ENCODE results near the gene MATN1.

Gene MATN1

GRCh38 chr1:30745834-30746208 is 22.4 kb upstream of the MATN1 start:
- in situ Hi-C loops (cut with HindIII; ENCODE audit: low sequenced_read_pairs) = no loop called here

DNA sequence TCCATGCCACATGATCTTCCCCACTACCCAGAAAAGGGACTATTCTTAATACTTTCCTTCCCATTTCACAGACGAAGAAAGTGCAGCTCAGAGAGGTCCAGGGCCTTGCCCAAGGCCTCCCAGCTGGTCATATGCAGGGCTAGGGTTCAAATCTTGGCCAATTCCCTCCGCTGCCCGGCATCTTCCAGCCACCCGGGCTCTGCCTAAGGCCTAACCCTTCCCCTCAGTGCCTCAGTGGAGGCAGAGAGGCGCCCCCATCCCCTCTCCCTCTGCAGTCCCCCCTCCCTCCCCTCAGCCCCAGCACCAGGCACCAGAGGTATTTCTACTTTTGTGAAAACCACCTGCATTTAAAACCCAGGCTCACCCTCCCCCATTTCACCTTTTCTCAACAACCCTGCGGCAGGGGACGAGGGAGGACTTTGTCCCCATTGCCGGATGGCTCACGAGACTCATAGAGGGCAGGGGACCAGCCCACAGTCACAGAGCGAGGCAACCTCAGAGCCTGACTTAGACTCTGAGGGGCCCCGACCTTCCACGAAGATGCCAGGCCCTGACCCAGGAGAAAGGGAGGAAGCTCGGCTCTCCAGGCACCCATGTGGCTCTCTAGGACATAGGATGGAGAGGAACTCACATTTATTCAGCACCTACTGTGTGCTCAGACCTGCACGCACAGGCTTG is 21.9 kb upstream of the MATN1 start:
- in situ Hi-C loops (cut with HindIII; ENCODE audit: low sequenced_read_pairs) = no loop called here

- in situ Hi-C loops (cut with HindIII; ENCODE audit: low sequenced_read_pairs) = no loop called here
Observed at GRCh38 chr1:30744060-30744756, 20.8 kb upstream of the MATN1 start.

- in situ Hi-C loops (cut with HindIII; ENCODE audit: low sequenced_read_pairs) = no loop called here
Observed at GRCh38 chr1:30743584-30744059, 20.2 kb upstream of the MATN1 start.

DNA sequence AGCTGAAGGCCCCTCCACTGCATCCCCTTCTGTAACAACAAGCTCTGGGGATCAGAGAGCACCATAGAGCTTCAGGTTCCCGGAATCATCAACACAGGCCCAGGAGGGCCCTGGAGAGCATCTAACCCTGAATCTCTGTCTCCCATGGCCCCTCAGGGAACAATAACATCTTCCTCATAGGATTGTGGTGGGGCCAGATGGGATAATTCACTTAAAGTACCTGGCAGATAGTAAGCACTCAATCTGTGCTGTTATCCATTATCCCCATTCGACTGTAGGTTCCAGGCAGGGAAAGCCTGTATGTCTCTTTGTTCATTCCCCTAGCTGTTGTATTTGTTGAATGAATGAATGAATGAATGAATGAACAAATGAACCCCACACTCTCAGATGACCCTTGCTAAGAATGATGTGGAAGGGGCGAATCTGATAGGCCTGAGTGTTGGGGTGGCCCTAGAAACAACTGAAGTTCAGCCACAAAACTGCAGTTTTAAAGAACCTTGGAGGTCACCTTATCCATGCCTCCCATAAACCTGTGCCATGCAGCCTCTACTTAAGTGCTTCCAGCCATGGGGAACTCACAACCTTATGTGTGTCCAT is 19.7 kb upstream of the MATN1 start:
- in situ Hi-C loops (cut with HindIII; ENCODE audit: low sequenced_read_pairs) = no loop called here

- in situ Hi-C loops (cut with HindIII; ENCODE audit: low sequenced_read_pairs) = no loop called here
Observed at GRCh38 chr1:30742300-30742962, 19.0 kb upstream of the MATN1 start.

GRCh38 chr1:30741239-30741894 is 18.0 kb upstream of the MATN1 start:
- in situ Hi-C loops (cut with HindIII; ENCODE audit: low sequenced_read_pairs) = no loop called here

DNA sequence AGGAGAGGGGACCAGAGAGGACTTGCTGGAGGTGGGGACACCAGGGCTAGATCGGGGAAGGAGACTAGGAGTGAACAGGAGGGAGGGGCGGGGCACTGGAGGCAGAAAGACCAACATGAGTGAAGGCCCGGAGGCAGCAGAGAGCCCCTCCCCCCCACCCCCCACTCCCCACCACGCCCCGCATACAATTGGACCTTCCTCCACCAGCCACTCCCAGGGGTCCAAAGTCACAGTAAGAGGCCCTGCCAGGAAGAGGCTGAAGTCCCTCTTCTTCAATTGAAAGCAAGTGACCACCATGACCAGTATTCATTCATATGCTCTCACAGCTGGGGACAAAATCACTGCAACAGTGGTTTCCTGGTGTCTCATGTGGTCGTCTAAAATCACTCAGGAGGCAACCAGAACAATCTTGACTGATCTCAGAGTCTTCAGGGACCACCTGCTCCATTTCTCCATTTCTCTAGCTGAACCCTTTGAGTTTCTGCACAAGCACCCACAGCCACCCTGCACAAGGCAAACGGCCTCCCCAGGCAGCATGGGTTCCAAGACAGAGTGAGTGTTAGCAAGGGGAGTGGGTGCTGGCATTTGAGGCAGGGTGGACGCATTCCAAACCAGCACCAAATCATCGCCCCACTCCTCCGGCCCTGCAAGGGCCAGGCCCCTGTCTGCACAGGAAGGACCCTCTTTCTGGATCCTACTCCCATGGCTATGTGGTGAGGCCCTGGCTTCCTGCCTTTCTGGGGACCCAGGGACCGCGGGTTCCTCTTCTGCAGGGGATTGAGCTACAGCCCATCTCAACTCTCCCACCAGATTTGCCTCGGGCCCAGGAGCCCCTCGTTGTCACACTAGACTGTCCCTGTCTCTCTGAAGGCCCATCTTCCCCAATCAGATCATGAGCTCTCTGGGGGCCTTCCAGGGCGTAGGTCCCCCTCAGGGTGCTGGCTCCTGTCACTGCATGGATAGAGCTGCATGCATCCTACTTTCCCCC is 17.2 kb upstream of the MATN1 start:
- in situ Hi-C loops (cut with HindIII; ENCODE audit: low sequenced_read_pairs) = no loop called here

DNA sequence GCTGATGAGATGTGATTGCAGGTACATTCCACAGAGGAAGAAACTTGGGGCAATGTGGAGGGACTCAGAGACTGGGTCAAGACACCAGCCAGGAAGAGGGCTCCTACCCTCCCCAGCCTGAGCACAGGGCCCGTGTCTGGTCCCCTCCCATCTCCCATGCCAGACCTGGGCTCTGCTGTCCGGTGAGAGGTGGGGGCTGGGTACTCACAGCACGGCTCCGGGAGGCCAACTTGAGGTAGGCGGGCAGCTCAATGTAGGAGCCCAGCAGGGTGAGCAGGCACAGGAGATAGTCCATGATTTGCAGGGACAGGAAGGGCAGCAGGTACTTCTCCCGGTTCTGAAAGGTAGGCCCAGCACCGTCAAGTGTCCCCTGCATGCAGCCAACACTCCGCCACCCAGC is 16.2 kb upstream of the MATN1 start:
- in situ Hi-C loops (cut with HindIII; ENCODE audit: low sequenced_read_pairs) = no loop called here

DNA sequence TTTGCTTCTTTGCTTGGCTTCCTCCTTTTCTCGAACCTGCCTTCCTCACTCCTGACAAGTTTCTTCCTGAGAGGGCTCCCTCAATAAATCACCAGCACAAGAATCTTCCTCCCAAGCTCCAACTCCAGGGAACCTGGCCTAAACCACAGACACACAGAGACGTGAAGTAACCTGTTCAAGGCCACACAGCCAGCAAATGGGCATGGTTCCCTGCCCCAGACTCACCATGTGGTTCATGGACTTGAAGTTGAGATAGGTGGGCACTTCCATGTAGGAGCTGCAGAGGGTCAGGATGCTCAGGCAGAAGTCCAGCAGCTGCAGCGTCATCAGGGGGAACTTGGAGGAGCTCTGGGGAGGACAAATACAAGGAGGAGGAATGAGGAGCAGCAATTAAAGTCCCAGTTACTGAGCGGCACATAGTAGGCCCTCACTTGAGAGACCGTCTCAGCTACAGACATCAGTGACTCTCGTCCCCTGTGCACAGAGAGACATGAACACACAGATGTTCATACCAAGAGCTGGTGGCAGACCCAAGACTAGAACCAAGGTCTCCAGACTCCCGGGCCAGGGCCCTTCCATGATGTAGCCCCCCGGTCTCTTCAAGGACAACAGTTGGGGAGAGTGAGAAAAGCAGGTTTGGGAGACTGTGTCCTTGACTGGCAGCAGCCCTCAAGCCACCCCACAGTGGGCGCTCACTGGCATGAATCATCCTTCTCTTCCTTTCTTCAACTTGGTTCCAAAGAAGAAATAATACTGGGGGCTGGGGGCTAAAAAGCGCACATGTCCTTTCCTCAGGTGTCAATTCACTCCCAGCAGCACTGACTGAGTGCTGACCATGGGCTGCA is 15.6 kb upstream of the MATN1 start:
- in situ Hi-C loops (cut with HindIII; ENCODE audit: low sequenced_read_pairs) = no loop called here

- in situ Hi-C loops (cut with HindIII; ENCODE audit: low sequenced_read_pairs) = no loop called here
Observed at GRCh38 chr1:30738040-30738714, 14.8 kb upstream of the MATN1 start.

GRCh38 chr1:30737357-30738039 is 14.1 kb upstream of the MATN1 start:
- in situ Hi-C loops (cut with HindIII; ENCODE audit: low sequenced_read_pairs) = no loop called here

GRCh38 chr1:30735668-30736498 is 12.5 kb upstream of the MATN1 start:
- in situ Hi-C loops (cut with HindIII; ENCODE audit: low sequenced_read_pairs) = no loop called here

DNA sequence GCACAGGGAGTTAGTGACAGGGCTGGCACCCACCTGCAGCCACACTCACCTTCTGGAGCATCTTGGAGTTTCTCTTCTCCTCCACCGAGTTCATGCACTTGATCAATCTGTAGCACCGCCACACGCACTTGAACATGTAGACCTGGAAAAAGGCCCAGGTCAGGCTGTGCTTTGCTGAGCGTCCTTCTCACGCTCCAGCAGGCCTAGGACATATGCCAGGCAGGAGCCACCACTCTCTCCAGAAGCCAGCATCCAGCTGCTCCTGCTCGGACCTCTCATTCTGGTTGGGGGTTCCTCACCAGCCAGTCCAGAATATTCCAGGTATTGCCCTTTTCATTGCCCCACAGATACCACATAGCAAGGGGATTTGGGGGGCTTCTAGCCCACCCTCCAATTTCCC is 11.7 kb upstream of the MATN1 start:
- in situ Hi-C loops (cut with HindIII; ENCODE audit: low sequenced_read_pairs) = no loop called here

- in situ Hi-C loops (cut with HindIII; ENCODE audit: low sequenced_read_pairs) = no loop called here
Observed at GRCh38 chr1:30734580-30734979, 11.2 kb upstream of the MATN1 start.

DNA sequence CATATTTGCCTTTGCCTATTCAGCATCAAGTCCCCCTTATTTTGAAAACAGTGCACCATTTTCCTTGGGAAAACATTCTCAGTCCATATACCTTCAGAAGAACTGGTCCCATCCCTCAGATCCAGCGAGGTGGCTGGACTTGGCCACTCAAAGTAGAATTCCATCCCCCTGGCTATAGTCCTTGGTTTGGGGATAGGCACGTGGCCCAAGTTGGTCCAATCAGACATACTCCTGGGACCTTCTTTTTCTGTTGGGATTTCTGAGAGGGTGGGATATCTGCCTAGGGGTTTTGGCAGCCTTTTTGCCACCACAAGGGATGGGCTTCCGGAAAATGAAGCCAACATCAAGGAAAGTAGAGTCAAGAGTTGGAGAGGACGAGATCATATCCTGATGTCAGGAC is 10.7 kb upstream of the MATN1 start:
- in situ Hi-C loops (cut with HindIII; ENCODE audit: low sequenced_read_pairs) = no loop called here

DNA sequence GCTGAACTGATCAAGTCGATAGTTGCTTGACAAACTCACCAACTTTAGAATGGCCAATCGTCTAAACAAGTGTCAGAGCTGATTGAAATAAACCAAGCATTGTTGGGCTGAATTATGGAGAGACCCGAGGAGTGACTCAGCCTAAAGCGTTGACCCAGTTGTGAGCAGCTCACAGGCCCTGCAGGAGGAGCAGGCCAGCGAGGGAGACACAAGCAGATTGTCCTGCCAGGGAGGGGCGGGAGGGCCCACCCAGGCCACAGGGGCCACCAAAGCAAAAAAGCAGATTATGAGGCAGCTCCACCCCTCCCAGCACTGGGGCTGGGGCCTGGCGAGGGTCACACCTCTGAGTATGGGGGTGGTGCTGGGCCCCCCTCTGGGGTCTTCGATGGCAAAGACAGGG is 10.1 kb upstream of the MATN1 start:
- in situ Hi-C loops (cut with HindIII; ENCODE audit: low sequenced_read_pairs) = no loop called here

All from DLD1 (cell line).